Nephron progenitor cell (in vitro differentiated cells): ENCODE results near the gene TMEM72.

Experiments
- DNase-seq: peaks from one replicate; pipeline ENCODE4 v3.0.0; 2021
- H3K27ac Mint-ChIP-seq: 2 replicates; pipeline ENCODE4 v1.8.0; 2021; ENCODE audit warnings: mild to moderate bottlenecking, moderate library complexity, mixed read lengths
- H3K27me3 Mint-ChIP-seq: 2 replicates; pipeline ENCODE4 v1.8.0; 2021; ENCODE audit warnings: mild to moderate bottlenecking, low read depth, mixed read lengths; ENCODE audit not compliant: poor library complexity
- H3K36me3 Mint-ChIP-seq: 2 replicates; pipeline ENCODE4 v1.8.0; 2021; ENCODE audit warnings: low read depth, mixed read lengths
- H3K4me1 Mint-ChIP-seq: 2 replicates; pipeline ENCODE4 v1.8.0; 2021; ENCODE audit warnings: mixed read lengths
- H3K4me3 Mint-ChIP-seq: 2 replicates; pipeline ENCODE4 v1.8.0; 2021; ENCODE audit warnings: mild to moderate bottlenecking, moderate library complexity, mixed read lengths
- H3K9me3 Mint-ChIP-seq: 2 replicates; pipeline ENCODE4 v1.8.0; 2021; ENCODE audit warnings: mild to moderate bottlenecking, moderate library complexity, mixed read lengths
- TF ChIP-seq, protein P1 (sequence below): fragments of 200-600 bp; sonication (generic); IDR thresholded peaks from 2 replicates; pipeline ENCODE4 v1.5.0; 2021; ENCODE audit warnings: antibody characterized with exemption

TMEM72 gene

DNA sequence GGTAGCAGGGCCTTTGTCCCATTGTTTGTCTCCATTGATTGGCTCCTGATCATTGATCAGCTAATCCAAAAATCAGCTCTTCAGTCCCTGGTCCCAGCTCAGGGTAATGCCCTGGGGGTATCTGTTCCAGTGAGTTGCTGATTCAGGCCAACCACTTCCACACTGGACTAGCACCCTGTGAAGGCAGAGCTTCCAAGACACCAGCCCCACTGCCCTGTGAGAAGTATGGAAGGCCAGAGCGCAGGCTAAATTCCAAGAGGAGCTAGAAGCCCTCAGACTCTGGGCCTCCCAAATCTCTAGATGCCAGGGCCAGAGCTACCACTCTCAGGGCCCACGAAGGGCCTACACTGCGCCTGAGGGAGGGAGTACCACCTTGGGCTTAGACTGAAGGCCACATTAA is 10.4 kb downstream of the TMEM72 start:
- Mint-ChIP-seq H3K36me3 (peaks cover 42% of the 10 kb centered on the region), H3K4me3 (no peak overlapping the region), H3K4me1 (peaks cover 10% of the 10 kb centered on the region), H3K27me3 (peaks cover 14% of the 10 kb centered on the region), H3K9me3 (peaks cover 32% of the 10 kb centered on the region), H3K27ac (no peak overlapping the region)
- DNase-seq = no peak
- TF ChIP-seq, protein P1, sequence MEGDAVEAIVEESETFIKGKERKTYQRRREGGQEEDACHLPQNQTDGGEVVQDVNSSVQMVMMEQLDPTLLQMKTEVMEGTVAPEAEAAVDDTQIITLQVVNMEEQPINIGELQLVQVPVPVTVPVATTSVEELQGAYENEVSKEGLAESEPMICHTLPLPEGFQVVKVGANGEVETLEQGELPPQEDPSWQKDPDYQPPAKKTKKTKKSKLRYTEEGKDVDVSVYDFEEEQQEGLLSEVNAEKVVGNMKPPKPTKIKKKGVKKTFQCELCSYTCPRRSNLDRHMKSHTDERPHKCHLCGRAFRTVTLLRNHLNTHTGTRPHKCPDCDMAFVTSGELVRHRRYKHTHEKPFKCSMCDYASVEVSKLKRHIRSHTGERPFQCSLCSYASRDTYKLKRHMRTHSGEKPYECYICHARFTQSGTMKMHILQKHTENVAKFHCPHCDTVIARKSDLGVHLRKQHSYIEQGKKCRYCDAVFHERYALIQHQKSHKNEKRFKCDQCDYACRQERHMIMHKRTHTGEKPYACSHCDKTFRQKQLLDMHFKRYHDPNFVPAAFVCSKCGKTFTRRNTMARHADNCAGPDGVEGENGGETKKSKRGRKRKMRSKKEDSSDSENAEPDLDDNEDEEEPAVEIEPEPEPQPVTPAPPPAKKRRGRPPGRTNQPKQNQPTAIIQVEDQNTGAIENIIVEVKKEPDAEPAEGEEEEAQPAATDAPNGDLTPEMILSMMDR = no peak

GRCh38 chr10:44922021-44922420 is 10.9 kb downstream of the TMEM72 start:
- Mint-ChIP-seq H3K4me3 (no peak overlapping the region), H3K27me3 (peaks cover 14% of the 10 kb centered on the region), H3K9me3 (peaks cover 29% of the 10 kb centered on the region), H3K36me3 (peaks cover 40% of the 10 kb centered on the region), H3K4me1 (peaks cover 5% of the 10 kb centered on the region), H3K27ac (no peak overlapping the region)
- no peak for DNase-seq
- TF ChIP-seq, protein P1 = no peak

- peaks cover 31% of the 10 kb centered on the region for H3K36me3 Mint-ChIP-seq
- H3K27ac Mint-ChIP-seq = no peak overlapping the region
- no peak overlapping the region for H3K4me3 Mint-ChIP-seq
- peaks cover 20% of the 10 kb centered on the region for H3K9me3 Mint-ChIP-seq
- peaks cover 18% of the 10 kb centered on the region for H3K27me3 Mint-ChIP-seq
- no peaks in the 10 kb centered on the region for H3K4me1 Mint-ChIP-seq
- TF ChIP-seq, protein P1 = no peak
- DNase-seq = no peak
Observed at GRCh38 chr10:44922796-44923545, 11.8 kb downstream of the TMEM72 start.

DNA sequence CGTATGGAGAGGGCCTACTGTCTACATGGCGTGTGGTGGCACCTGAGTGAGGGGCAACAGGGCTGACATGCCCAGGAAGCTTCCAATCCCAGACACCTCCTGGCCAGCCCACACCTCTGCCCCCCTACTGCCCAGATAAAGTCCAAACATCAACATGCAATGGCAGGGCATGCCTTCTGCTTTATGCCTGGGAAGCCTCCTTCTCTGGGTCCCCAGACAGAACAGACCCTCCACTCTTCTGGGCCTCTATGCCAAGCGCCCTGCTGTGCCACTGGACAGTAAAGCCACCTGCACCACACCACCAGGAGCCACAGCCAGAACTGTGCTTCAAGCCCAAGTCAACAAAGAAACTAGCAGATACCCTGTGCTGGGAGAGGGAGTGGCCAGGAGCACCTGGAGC is 12.5 kb downstream of the TMEM72 start:
- no peak overlapping the region for H3K27ac Mint-ChIP-seq
- TF ChIP-seq, protein P1 = no peak
- no peak for DNase-seq
- H3K36me3 Mint-ChIP-seq = peaks cover 26% of the 10 kb centered on the region
- H3K4me1 Mint-ChIP-seq = no peaks in the 10 kb centered on the region
- H3K9me3 Mint-ChIP-seq = peaks cover 14% of the 10 kb centered on the region
- H3K27me3 Mint-ChIP-seq = peaks cover 22% of the 10 kb centered on the region
- no peak overlapping the region for H3K4me3 Mint-ChIP-seq

- TF ChIP-seq, protein P1 = no peak
- H3K27me3 Mint-ChIP-seq = peaks cover 31% of the 10 kb centered on the region
- peaks cover 17% of the 10 kb centered on the region for H3K36me3 Mint-ChIP-seq
- H3K4me1 Mint-ChIP-seq = no peaks in the 10 kb centered on the region
- H3K9me3 Mint-ChIP-seq = peaks cover 8% of the 10 kb centered on the region
- H3K4me3 Mint-ChIP-seq = no peak overlapping the region
- peak overlapping the region; percentile 34 for H3K27ac Mint-ChIP-seq
- DNase-seq = no peak
Observed at GRCh38 chr10:44924261-44925040, 13.3 kb downstream of the TMEM72 start.
